ENCODE data around the gene UGT3A2.

UGT3A2 gene

DNA sequence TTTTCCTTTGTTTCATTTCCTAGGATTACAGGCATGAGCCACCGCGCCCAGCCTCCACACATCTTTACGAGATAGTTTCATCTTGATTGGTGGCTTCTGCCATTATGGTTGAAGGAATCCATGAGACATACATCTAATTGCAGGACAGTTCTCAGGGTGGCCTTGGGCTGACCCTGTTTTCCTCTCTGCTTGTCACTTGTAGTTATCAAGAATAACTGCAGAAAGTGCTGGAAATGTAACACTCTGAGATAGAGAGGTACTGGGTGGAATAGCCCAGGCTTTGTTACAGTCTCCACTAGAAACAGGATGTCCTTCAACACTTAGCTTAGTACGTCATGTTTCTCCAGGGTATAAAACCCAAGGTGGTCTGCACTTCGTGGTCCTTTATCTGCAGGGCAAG, 10.7 kb downstream of the UGT3A2 start:
- TF ChIP-seq, protein P1, sequence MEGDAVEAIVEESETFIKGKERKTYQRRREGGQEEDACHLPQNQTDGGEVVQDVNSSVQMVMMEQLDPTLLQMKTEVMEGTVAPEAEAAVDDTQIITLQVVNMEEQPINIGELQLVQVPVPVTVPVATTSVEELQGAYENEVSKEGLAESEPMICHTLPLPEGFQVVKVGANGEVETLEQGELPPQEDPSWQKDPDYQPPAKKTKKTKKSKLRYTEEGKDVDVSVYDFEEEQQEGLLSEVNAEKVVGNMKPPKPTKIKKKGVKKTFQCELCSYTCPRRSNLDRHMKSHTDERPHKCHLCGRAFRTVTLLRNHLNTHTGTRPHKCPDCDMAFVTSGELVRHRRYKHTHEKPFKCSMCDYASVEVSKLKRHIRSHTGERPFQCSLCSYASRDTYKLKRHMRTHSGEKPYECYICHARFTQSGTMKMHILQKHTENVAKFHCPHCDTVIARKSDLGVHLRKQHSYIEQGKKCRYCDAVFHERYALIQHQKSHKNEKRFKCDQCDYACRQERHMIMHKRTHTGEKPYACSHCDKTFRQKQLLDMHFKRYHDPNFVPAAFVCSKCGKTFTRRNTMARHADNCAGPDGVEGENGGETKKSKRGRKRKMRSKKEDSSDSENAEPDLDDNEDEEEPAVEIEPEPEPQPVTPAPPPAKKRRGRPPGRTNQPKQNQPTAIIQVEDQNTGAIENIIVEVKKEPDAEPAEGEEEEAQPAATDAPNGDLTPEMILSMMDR (IDR thresholded peaks at IDR 0.05; ENCODE audit: extremely low read depth, insufficient read depth, missing control alignments) = no peak
- in situ Hi-C loops (cut with MboI; ENCODE audit: low pct_unique_long_range_greater_than_20kb, low sequenced_read_pairs, unreplicated experiment) = no loop called here
- no peak for DNase-seq (ENCODE audit: low spot score)

DNA sequence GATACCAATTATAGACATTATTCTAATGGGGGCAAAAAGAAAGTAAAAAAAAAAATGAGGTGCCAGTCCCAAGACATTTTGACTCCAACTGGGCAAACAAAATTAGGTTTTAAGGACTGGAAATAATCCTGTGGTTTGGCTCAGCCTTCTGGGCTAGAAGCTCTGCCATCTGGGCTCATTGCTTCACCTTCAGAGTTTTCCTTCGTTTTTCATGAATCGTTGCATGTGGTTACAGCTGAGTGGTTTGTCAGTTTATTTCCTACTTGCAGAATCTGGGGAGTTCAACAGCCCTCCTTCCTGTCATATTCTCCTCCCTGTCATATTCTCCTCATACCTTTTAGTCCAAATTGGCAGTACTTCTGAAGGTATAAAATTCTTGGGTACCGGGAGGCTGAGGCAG, 12.0 kb downstream of the UGT3A2 start:
- in situ Hi-C loops (cut with MboI; ENCODE audit: low pct_unique_long_range_greater_than_20kb, low sequenced_read_pairs, unreplicated experiment) = no loop called here
- no peak for DNase-seq (ENCODE audit: low spot score)
- TF ChIP-seq, protein P1 (IDR thresholded peaks at IDR 0.05; ENCODE audit: extremely low read depth, insufficient read depth, missing control alignments) = no peak

DNA sequence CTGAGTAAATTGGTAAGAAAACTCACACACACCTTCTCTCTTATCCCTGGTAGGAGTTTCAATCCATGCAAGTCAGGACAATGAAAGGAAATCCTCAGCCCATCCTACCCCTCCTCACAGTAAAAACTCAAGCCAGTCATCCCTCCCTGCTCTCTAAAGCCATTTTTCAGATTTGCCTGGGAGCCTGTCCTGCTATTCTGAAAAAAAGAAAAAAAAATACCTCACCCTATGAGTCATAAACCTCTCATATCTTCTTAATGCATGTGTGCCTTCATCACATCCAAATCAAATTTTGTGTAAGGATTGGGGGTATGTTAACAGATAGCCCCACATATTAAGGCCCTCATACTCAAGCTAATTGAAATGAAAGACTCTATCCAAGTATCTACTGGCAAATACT, 14.1 kb downstream of the UGT3A2 start:
- TF ChIP-seq, protein P1 (IDR thresholded peaks at IDR 0.05; ENCODE audit: extremely low read depth, insufficient read depth, missing control alignments) = no peak
- no peak for DNase-seq (ENCODE audit: low spot score)
- in situ Hi-C loops (cut with MboI; ENCODE audit: low pct_unique_long_range_greater_than_20kb, low sequenced_read_pairs, unreplicated experiment) = no loop called here

DNA sequence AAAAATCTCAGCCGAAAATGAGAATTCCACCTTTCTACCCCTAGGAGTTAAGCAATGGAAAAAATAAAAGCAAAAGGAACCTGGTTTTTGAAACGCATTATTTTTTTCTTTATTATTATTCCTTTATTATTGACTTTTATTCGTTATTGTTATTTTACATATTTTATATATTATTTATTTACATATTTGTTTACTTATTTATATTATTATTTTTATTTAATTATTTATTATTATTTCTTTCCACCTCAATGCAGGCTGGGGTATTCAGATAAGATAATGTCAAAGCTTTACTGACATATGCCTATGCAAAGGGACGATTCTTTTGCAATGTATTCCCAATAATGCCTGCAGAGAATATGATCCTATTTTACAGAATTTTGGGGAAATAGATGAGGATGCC, 16.7 kb downstream of the UGT3A2 start:
- TF ChIP-seq, protein P1 (IDR thresholded peaks at IDR 0.05; ENCODE audit: extremely low read depth, insufficient read depth, missing control alignments) = no peak
- in situ Hi-C loops (cut with MboI; ENCODE audit: low pct_unique_long_range_greater_than_20kb, low sequenced_read_pairs, unreplicated experiment) = no loop called here

DNA sequence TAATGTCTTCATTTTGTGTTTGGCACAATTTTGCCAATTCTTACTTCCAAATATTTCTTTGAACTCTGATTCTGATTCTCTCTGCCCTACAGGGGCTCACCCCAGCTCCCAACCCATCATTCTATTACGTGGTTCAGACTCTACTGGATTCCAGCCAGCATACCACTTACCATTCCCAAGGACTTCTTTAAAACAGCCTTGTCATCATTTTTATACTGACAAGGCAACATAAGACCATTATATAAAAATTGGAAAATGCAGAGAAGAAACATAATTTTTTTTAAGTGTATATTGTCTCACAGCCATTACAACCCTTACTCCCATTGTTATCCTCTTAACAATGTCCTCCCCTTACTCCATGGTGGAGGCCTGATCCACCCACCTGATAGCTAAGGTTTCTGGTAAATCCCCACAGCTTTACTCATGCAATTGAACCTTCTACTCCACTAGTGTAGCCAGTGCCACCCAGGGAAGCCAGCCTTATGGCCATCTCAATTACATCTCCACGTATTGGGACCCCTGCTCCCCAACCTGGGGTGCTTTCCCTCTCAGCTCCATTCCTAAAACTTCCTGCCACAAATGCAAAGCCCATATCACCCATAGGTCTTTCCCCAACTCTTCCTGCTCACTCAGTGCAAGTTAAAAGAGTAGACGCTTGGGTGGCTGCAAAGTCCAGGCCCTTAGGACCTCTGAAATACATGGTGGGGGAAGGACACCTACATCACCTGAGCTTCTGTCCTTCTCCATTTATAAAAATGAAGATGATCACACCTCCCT, 19.1 kb downstream of the UGT3A2 start:
- TF ChIP-seq, protein P1 (IDR thresholded peaks at IDR 0.05; ENCODE audit: extremely low read depth, insufficient read depth, missing control alignments) = no peak
- in situ Hi-C loops (cut with MboI; ENCODE audit: low pct_unique_long_range_greater_than_20kb, low sequenced_read_pairs, unreplicated experiment) = no loop called here
- DNase-seq (ENCODE audit: low spot score) = no peak

More for the DNA sequence above, 16.7 kb downstream of the UGT3A2 start:
- DNase-seq (ENCODE audit: low spot score) = no peak

DNA sequence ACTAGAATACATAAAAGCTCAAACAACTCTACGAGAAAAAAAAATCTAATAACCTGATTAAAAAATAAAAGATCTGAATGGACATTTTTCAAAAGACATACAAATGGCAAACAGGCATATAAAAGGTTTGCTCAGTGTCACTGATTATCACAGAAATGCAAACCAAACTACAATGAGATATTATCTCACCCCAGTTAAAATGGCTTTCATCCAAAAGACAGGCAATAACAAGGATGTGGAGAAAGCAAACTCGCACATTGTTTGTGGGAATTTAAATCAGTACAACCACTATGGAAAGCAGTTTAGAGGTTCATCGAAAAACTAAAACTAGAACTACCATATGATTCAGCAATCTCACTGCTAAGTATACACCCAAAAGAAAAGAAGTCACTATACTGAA, 20.8 kb downstream of the UGT3A2 start:
- DNase-seq (ENCODE audit: low spot score) = no peak
- TF ChIP-seq, protein P1 (IDR thresholded peaks at IDR 0.05; ENCODE audit: extremely low read depth, insufficient read depth, missing control alignments) = no peak
- in situ Hi-C loops (cut with MboI; ENCODE audit: low pct_unique_long_range_greater_than_20kb, low sequenced_read_pairs, unreplicated experiment) = no loop called here
